Heart right ventricle (tissue), 16 donors: Measurements from ENCODE around the gene WDFY4. TPM values are rescaled to one million over a fixed set of nuclear protein-coding genes. Genes with fewer than 3 reads are reported as not detected.

Experiments
- ATAC-seq, 8 donors: fragments of 200-7000 bp; cut with Tn5 transposase; one replicate each; pipeline ENCODE4 v1.9.1; 2020; ENCODE audit warnings: mild to moderate bottlenecking in 8 of 8, moderate library complexity in 8 of 8, moderate number of reproducible peaks in 1 of 8
- DNase-seq, 2 donors: peaks; one replicate each; pipeline ENCODE4 v3.0.0-alpha.2; 2020
- H3K27ac ChIP-seq, 10 donors: fragments of 200-600 bp; sonication (generic) in 2 of 10; one replicate each; pipeline versions ENCODE4 v1.5.0 to v1.8.0; 2020 to 2022; ENCODE audit warnings: mild to moderate bottlenecking in 3 of 10
- H3K27me3 ChIP-seq, 7 donors: fragments of 200-600 bp; one replicate each; pipeline ENCODE4 v1.8.0; 2021 to 2022; ENCODE audit warnings: mild to moderate bottlenecking in 2 of 7
- H3K36me3 ChIP-seq, 9 donors: fragments of 200-600 bp; sonication (generic) in 1 of 9; one replicate each; pipeline versions ENCODE4 v1.5.0 to v1.8.0; 2020 to 2022; ENCODE audit warnings: mild to moderate bottlenecking in 2 of 9
- H3K4me1 ChIP-seq, 9 donors: fragments of 200-600 bp; sonication (generic) in 1 of 9; one replicate each; pipeline versions ENCODE4 v1.5.0 to v1.8.0; 2020 to 2022; ENCODE audit warnings: mild to moderate bottlenecking in 4 of 9
- H3K4me3 ChIP-seq, 10 donors: fragments of 200-600 bp; sonication (generic) in 2 of 10; one replicate each; pipeline versions ENCODE4 v1.5.0 to v1.8.0; 2020 to 2022; ENCODE audit warnings: mild to moderate bottlenecking in 7 of 10, moderate library complexity in 2 of 10
- H3K9me3 ChIP-seq, 11 donors: fragments of 200-600 bp in 10 of 11; sonication (generic) in 2 of 11; one replicate each; pipeline versions ENCODE4 v1.5.0 to v1.8.0; 2013 to 2022; ENCODE audit warnings: mild to moderate bottlenecking in 2 of 11, control low read depth in 1 of 11, moderate library complexity in 1 of 11
- CTCF ChIP-seq, 9 donors: fragments of 200-600 bp; sonication (generic) in 2 of 9; IDR thresholded peaks; one replicate each; pipeline versions ENCODE4 v1.5.0 to v1.8.0; 2021 to 2022; ENCODE audit warnings: antibody characterized with exemption in 9 of 9, mild to moderate bottlenecking in 5 of 9, moderate library complexity in 1 of 9
- WGBS, 2 donors: extraction: QIAGEN DNeasy Blood & Tissue Kit; methylation state at CpG; one replicate each; pipeline ENCODE4 v1.1.7; 2013; ENCODE audit warnings: inconsistent platforms in 1 of 2; 5-methylcytosine and 5-hydroxymethylcytosine counted together
- intact Hi-C, 10 donors: fragments of 100-400 bp; cut with DNase I; formaldehyde crosslinking; loops; one replicate each; pipeline versions ENCODE4 v1.11.1 to v1.14.2; 2022
- polyA plus RNA-seq, 2 donors: library from polyadenylated mRNA; stranded (reverse); fragments of 200-250 nt; gene quantifications; one replicate each; pipeline ENCODE4 v1.2.3, GENCODE V29; 2013
- total RNA-seq, 10 donors: library from RNA; stranded (reverse); fragmentation: NEBNext Ultra II Directional in 3 of 10; extraction: Animal tissue kit (Norgen Biotek cat#: 25700) in 3 of 10; gene quantifications; one replicate each; pipeline versions ENCODE4 v1.2.1 to v1.2.4, GENCODE V29; 2021 to 2023
- donor health status: Arrhythmogenic right ventricular cardiomyopathy.
- donor health status: ischemic (EF 13 %, LVEDD 7.1; RV severe dilation, severe dysfunction).
- donor health status: healthy with polysubstance abuse.
- donor health status: DM: no; HTN: yes; CAD: no.
- donor health status: DM: no; HTN: no; CAD: no.
- donor health status: ischemic (EF 25% LVEDD 6.9; RV normal size, moderate dysfunction).
- donor health status: ischemic (EF 25% LVEDD 5.7; RV mildly dilated, moderate dysfunction).
- donor health status: healthy.
- donor health status: DM: yes; HTN: yes; CAD: no.
- donor health status: Ischemic cardiomyopathy.
- donor health status: ischemic (EF 35%, LVEDD 5.7; RV mildly dilated, moderate dysfunction).
- donor health status: nonischemic (EF 11% LVEDD 7.7; RV severe dilation, severe dysfunction).
- donor health status: DM: yes; HTN: yes; CAD: no.
- donor health status: PGD.
- donor health status: ischemic (EF 29% LVEDD 5.4; RV normal size, mild dysfunction).
- donor health status: nonischemic (EF 23%, LVEDD 6.1; RV moderate dilation, normal function).

The WDFY4 gene
- total and polyA plus RNA-seq, 12 donors = 0.59 to 7.4 (median 0.92) TPM

- H3K9me3 ChIP-seq = no peaks in the 10 kb centered on the region
- H3K4me3 ChIP-seq = no peak overlapping the region
- DNase-seq (no peak), ATAC-seq (no peak)
- H3K27ac ChIP-seq = no peak overlapping the region
- intact Hi-C loops = no loop called here
- no peaks in the 10 kb centered on the region for H3K4me1 ChIP-seq
- 74 to 82% methylated on average over 5 of the region's 5 CpGs for whole genome bisulfite sequencing, 2 donors
- TF ChIP-seq CTCF (IDR thresholded peaks at IDR 0.05) = no peak
- H3K36me3 ChIP-seq = no peaks in the 10 kb centered on the region
- H3K27me3 ChIP-seq = no peaks in the 10 kb centered on the region
These were observed 309.0 kb downstream of the WDFY4 start for GRCh38 chr10:48993627-48994026.

GRCh38 chr10:48996329-48996728 is 311.7 kb downstream of the WDFY4 start:
- Histone ChIP-seq H3K27ac (no peak overlapping the region), H3K9me3 (no peaks in the 10 kb centered on the region), H3K36me3 (no peaks in the 10 kb centered on the region), H3K4me1 (peaks cover 0 to 13% (median under 1%) of the 10 kb centered on the region in 9 donors), H3K4me3 (no peak overlapping the region), H3K27me3 (no peaks in the 10 kb centered on the region)
- no peak for DNase-seq
- 81 to 86% methylated on average over 3 of the region's 3 CpGs for WGBS, 2 donors
- TF ChIP-seq CTCF (IDR thresholded peaks at IDR 0.05) = no peak
- intact Hi-C loops = no loop called here
- no peak for ATAC-seq

GRCh38 chr10:48999346-48999745 is 314.7 kb downstream of the WDFY4 start:
- no peak for TF ChIP-seq CTCF (IDR thresholded peaks at IDR 0.05)
- Histone ChIP-seq H3K27me3 (no peaks in the 10 kb centered on the region), H3K9me3 (no peaks in the 10 kb centered on the region), H3K4me3 (no peak overlapping the region), H3K4me1 (peaks cover 4 to 27% (median 14%) of the 10 kb centered on the region in 9 donors), H3K27ac (no peak overlapping the region), H3K36me3 (no peaks in the 10 kb centered on the region)
- WGBS, 2 donors = 90 to 92% methylated on average over 2 of the region's 2 CpGs
- intact Hi-C loops = no loop called here
- DNase-seq = no peak
- no peak for ATAC-seq

- no peaks in the 10 kb centered on the region for H3K36me3 ChIP-seq
- intact Hi-C loops = loop anchor here in 2 of 10 donors (5.0 to 10.0 kb wide), 2 partner anchors 114 to 162 kb away; partner anchors contain the start of gene VSTM4 (in 1 of the 2)
- ATAC-seq (peak in 7 of 8 donors; percentile 20 to 59 (median 38)), DNase-seq (no peak)
- H3K4me3 ChIP-seq = no peak overlapping the region
- H3K9me3 ChIP-seq = peaks cover 0 to 3% (median 0%) of the 10 kb centered on the region in 11 donors
- peak overlapping the region in 5 of 10 donors; percentile 54 to 82 (median 74) for H3K27ac ChIP-seq
- peaks cover 4 to 27% (median 14%) of the 10 kb centered on the region in 9 donors for H3K4me1 ChIP-seq
- 77 to 78% methylated on average over 13 of the region's 13 CpGs for WGBS, 2 donors
- no peaks in the 10 kb centered on the region for H3K27me3 ChIP-seq
- no peak for TF ChIP-seq CTCF (IDR thresholded peaks at IDR 0.05)
These were observed 316.0 kb downstream of the WDFY4 start for GRCh38 chr10:49000437-49001398.
